GM21529 (cell line): ENCODE measurements around the gene ZNF831.

Experiments
- ATAC-seq: cut with Tn5 transposase; IDR thresholded peaks from one replicate; pipeline ENCODE4 v1.9.1; 2021; ENCODE audit not compliant: unreplicated experiment

ZNF831 gene

DNA sequence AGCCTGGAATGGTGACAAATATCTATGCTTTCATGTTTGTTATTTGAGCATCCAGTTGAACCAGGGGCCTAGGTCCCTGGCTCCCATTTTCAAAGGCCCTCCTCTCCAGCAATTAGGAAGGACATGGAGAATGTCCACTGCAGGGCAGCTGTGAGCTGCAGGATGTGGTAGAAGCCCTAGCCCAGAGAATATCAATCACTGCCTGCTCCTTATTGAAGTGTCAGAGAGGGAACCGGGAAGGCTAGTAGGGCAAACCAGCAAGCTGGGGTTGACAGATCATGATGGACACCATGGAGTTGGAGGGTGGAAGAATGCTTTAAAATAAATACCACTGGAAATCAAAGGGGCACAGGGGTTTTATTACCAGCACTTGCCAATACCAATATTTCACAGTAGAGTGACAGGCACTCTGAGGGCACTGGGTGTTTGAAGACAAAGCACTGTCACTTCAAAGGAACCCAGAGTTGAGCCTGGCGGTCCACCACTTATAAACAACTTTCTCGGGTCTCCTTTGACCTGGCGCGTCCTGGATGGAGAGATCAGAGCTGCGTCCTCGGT, 47.7 kb downstream of the ZNF831 start:
- no peak for ATAC-seq

DNA sequence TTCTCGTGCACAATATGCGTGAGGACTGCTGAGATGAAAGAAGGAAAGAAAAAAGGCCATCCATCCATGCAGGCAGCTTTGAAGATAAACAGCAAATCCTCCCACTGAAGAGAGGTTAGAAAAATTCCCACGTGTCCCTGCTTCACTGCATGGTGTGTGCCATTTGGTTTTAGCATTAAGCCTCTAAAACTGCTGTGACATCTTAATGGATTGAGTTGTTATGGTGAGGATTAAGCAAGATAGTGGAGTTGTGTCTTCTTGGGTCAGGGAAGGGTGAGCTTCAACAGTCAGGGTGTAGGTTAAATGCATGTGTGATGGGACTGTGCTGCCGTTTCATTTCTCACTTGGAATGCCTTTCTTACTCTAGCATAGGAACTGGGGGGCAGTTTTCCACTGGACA, 50.5 kb downstream of the ZNF831 start:
- ATAC-seq = no peak

DNA sequence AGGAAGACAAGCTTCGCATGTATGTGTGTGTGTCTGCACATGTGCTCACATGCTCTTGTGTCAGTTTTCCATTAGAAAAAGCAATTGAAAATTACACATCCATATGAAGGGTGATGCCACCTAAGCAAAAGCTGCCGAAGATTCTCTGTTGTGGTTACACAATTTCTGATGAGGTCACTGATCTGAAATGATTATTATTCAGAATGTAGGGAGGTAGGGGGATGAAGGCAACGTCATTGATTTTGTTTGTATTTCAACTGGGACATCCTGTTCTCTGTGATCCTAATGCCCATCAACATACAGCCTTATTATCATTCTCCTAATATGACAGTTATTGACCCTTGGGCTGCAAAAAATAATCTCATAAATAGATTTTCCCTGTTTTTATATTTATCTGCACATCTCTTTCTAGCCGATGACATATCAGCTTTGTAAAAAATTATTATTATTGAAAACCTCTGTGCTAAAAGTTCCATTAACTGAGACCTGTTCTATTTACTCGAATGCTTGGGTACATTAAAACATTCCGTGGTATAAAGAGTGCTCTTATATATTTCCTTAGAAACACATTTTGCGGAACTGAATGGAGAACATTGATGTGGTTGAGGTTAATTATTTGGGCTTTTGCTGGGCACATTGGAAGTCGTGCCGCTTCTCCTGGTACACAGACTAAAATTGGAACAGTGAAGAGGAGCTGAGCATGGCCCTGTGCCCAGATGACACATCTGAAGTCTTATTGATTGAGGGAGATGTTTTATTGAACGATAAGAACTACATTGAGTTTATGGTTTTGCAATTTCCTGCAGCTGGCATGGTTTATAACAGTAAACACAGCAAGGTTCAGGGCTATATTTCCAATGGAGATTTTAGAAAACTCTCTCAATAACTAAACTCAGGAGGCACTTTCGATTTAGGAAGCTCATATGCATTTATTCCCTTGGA, 51.3 kb downstream of the ZNF831 start:
- ATAC-seq = no peak

DNA sequence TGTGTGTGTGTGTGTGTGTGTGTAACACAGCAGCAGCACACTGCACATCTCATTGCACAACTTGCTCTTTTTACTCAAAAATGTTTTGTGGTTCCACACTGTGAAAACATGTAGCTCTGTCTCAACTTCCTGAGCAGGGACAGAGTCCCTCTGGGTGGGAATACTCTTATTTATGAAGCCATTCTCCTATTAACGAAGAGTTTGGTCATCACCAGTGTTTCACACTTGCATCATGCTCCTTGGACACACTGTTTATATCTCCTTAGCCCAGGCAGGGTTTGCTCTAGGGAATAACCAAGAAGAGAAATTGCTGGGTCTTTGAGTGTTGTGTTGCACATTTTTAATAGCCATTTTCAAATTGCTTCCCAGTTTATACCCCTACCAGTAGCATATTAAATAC, 53.6 kb downstream of the ZNF831 start:
- no peak for ATAC-seq

DNA sequence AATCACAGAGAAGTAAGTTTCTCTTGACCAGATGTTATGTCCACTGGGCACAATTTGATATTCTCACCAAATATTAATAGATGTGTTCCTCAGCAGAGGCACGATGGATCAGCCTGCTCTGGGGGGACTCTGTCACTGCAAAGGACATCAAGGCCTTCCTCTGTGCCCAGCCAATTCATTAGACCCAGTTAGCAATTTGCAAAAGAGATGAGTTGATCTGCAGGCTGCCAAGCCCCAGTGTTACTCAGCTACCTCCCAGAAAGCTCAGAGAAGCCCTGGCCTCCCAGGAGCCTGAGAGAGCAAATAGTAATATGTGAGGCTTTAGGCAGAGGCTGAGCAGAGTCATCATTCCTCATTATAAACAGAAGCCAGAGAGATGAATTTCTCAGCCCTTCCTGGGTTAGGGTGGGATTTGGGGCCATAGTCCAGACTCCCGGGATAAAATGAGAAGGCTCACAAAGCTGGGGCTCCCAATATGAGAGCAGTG, 54.2 kb downstream of the ZNF831 start:
- no peak for ATAC-seq

DNA sequence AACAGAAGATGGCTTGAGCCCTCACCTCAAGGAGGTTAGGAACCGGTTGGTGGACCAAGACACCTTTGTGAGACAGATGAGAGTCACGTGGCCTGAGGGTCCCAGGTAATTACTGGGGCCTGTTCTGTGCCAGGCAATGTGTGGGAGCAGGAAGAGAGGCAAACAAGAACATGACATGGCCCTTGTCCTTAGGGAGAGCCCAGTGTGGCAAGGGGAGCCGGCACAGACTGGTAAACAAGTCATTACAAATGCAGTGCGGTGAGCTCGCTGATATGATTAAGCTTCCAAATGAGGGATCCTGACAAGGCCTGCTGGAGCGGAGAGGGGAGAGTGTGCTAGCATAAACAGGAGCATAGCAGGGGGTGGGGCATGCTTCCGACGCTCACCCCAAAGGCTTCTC, 55.6 kb downstream of the ZNF831 start:
- no peak for ATAC-seq

DNA sequence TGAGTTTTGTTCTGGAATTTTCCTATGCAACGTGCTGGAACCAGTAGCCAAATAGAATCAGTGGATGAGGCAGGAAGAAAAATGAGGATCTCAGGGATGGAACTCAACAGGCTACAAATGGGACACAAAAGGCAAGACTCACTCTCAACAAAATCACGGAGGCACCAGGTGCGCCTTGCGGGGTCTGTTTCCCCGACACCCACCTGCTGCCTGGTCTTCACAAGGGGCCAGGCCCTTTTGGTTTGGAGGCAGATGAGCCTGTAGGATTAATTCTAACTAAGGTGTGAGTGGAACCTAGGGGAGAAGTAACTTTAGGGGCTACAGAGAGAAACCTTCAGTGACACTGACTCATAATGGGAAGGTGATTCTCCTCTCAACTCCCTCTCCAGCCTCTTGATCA, 56.5 kb downstream of the ZNF831 start:
- no peak for ATAC-seq

DNA sequence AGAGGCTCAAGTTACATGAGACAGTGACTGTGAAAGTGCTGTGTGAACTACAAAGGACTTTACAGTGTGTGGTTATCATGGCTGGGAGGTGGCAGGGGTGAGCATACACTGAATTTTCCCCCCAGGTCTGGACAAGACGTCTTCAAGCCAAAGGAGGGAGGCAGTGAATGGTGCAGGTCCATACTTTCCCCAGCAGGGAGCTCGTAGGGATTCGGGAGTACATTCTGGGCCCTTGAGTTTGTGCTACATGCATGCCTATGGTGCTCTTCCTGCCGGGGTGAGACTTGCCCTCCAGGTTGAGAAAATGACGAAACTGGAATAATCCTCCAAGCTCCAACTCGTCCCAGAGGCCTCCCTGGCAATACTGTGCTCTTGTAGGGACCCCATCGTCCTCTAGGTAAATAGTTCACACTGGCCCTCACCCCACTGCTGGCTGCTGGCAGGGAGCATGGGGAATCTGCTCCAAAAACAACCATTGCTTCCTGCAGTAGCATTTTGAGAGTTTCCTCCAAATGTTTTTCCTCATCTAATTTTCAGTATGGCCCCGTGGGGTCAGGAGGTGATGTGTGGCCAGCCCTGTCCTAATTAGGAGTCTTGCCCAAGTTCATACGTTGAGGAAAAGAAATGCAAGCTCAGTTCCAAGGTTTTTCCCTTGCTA, 57.6 kb downstream of the ZNF831 start:
- ATAC-seq = no peak

DNA sequence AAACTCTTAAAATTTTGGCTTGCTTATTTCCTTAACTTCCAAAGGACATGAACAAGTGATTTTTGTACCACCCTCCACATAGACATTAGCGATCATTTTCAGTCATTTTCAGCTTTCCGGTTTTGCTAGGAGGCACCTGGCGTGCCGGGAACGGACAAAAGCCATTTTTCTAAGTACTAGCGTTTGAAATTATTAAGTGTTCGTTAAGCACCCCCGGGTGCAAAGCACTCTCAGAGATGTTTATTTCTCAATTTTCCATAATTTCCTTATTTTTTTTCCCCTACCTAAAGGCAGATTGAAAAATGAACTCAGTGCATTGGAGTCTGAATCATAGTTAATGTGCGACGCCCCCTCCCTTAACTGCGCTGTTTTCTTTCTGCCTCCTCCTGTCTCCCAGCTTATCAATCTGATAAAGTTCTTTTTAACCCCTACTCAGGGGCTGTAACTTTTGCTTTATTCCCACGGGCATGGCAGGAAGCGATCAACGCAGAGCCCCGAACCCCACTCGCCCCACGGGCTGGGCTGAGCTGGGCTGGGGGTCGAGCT, 58.2 kb downstream of the ZNF831 start:
- no peak for ATAC-seq

DNA sequence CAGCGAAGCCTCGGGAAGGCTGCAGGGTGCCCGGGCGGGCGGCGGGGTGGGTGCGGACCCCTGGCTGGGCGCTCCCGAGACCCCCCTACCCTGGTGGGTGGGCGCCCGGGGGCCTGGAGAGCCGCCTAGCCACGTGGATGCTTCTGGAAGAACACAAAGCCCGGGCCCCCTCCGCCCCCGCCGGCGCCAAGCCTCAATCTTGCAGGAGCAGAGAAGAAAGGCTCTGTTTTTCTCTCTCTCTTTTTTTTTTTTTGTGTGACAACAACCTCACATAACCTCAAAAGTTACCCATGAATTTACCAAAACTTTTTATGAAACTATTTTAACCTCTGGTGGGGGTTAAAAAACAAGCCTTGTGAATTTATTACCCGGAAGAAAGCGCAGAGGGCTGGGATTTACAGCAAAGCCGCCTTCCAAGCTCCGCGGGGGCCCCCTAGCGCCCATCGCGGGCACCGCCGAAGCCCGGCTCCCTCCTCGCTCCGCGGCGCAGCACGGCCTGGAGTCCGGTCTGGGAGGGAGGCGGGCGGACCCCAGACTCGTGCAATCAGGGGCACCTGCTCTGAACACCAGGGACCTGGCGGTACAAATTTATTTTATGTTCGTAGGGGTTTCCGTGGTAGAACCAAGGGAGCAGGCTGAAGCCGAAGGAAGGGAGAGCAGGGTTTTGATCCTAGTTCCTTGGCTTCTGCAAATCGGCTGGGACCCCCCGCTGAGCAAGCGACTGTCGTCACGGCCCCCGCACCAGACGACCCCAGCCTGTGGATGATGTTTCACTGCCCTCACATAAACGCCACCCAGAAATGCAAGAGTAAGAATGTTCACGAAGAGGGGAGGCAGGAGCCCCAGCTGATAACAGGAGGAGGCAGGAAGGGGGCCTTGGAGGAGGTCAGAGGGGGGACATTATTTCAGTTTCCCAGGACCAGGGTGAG, 58.9 kb downstream of the ZNF831 start:
- peak; percentile 94 for ATAC-seq

DNA sequence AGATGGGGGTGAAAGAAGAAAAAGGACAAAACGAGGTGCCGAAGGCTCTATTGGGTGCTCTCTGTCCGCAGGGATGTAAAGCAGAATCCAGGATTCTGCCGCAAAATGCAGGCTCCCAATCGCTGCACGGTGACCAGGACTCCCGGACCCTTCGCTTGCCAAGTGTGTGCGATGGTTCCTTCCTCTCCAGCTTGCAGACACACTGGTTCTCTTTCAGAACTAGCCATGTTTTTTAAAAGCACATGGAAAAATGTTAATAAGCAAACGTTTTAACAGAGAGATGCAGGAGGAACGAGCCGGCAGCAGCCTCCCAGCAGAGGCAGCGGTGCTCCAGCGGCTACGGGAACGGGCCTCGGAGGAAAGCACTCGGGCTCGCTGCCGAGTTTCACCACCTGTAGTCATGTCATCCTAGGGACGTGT, 59.6 kb downstream of the ZNF831 start:
- no peak for ATAC-seq

DNA sequence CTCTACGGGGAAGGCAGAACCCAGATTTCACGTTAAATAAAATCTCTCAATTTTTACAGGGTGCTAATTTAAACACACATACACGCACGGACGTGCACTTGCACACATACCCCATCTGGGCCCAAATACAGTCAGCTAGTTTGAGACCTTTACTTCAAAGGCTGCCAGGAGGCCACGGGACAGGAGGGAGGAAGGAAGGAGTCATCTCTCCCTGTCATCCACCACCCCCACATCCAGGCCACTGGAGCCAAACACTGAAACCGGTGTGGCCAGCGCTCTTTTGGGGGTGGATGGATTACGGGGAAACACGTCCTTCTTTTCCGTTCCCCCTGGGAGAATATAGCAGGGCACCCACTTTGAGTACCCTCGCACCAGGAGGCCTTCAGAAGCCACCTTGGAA, 60.1 kb downstream of the ZNF831 start:
- ATAC-seq = no peak

DNA sequence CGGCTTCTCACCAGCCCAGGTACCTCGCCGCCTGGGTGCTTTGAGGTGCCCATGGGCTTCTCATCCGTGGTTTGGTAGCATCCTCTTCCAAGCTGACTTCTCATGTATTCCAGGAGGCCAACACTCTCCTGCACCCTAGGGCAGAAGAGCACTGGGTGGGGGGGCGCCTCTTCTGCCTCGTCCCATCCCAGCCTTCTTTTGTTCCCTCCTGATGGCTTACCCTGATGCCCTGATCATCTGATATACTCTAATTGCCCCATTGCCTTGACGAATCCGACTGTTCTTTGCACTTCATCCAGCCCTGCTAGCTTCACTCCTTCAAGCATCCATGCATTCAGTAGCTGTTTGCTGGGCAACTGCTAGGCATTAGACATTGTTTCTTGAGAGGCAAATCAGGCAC, 60.6 kb downstream of the ZNF831 start:
- no peak for ATAC-seq

DNA sequence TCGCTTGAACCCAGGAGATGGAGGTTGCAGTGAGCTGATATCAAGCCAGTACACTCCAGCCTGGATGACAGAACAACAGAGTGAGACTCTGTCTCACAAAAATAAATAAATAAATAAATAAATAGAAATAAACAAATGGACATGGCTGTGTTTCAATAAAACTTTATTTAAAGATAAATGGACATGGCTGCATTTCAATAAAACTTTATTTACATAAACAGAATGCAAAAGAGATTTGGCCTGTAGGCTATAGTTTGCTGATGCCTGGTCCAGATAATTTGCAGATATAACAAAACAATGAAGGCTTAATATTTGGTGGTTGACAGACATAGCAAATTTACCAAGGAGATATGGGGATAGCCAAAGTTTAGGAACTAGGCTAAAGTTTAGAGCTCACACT, 66.8 kb downstream of the ZNF831 start:
- no peak for ATAC-seq

DNA sequence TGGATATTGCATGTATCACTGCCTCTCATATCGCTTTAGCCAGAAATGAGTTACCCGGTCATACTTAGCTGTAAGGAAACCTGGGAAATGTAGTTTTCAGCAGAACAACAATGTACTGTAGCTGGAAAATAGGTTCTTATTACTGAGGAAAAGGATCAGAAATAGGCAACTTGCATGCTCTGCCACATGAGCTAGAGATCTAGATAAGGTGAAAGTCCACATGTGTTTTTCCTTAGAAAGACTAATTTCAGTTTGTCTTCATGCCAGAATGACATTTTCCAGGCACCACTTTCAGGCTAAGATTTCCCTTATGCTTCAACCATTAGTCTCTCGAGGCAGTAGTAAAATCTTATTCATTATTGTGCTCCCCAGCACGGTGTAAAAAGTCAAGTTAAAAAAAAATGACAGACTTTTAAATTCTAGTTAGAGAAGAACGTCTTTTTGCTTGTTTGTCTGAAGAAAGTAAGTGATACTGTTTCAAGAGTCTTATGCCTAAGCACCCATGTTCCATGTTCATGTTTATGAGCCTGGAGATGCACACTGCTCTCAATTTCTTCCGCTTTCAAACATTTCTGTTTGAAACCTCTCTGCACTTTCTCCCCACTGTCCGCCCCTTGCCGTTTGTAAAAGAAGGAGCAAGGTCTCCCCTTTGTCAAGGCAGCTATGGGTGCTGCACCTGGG, 67.6 kb downstream of the ZNF831 start:
- ATAC-seq = no peak

DNA sequence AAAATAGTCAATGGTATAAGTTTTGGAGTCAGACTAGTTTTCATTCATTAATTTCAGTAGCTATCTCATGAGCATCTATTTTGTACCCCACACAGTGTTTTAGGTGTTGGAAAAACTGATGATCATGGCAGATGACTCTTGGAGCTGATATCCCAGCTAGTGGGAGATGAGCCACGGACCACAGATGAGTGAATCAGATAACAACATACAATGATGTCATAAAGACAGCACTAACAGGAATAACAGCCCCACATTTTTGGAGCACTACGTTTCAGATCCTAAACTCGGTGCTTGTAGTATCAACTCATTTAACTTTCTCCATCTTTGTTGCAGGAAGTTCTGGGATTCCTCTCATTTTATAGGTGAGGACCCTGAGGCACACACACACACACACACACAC, 69.0 kb downstream of the ZNF831 start:
- no peak for ATAC-seq

DNA sequence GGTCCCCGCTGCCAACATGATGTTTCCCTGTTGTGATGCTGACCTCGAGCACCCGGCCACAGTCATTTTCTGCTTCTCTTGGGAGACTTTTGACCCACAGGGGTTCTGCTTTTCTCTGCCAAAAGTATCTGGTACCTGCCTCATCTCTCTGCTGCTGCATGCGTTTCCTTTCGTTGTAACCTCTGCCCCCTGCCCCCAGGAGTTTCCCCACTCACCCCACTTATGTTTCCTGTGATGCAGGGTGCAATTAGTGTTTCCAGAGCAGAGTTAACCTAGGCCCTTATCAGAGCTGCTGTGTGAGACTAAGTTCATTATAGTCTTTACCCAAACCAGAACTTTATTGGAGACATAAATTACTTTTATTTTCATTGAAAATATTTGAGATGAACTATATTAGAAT, 71.6 kb downstream of the ZNF831 start:
- ATAC-seq = no peak

DNA sequence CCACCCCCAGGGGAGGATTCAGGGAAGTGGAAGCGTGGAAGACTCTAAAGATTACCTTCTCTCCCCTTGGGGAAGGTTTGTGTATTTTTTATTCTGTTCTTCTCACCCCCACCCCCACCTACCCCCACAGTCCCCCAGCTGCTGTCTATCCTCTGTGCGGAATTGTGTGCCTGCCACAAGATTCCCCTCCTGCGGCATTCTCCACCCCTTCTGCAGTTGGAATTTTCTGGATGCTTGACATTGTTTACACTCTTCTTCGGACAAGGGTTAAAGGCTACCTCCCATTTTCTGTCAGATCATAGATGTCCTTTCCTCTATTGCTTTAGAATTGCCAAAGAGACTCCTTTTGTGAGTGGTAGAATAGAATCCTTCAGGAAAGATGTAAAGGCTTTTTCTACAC, 76.4 kb downstream of the ZNF831 start:
- no peak for ATAC-seq

DNA sequence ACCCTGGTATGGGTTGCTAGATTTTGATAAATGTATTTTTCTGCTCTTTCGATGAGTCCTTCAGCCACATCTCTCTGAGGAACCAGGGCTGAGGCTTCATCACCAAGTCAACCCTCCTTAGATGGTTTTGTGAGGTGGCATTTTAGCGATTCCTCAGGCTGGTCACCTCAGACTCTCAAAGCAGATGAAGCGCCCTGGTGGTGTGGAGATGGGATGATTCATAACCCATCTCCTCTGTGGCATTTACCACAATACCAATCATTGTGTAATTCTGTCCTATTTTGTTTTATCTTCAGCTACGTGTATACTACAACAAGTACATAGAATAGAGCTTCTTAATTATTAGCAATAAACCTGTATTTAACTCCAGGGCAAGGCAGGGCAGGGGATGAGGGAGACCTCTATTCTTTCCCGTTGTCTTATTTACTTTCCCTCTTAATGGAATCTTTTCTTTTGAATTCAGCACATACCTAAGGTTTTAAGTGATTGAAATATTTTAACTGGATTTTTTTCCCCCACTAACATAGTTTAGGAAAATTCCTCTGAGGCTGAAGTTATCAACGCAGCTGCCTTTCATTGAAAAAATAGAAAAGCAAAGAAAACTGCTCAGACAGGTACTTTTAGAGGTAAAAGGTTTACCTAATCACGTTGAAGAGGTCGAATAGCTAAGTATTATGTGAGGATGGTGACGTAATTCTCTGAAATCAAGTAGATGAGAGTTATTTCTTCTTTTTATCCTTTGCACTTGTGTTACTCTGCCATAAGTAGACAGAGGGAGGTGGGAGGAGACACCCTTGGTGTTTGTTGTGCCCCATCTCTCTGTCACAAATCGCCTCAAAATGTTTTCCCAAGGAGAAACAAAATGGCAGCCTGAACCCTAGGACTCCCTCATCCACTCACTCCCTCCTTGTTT, 79.3 kb downstream of the ZNF831 start:
- no peak for ATAC-seq
